ENCODE results near the gene ADIPOR2.

Gene ADIPOR2

GRCh38 chr12:1690578-1691122 is at the start of gene ADIPOR2:
ADIPOR2 (plus strand) TSS chr12:1691070; CDS start chr12:1754344, 63,274 bp downstream.
- peak; percentile 87 to 91 for DNase-seq (ENCODE audit: low read depth in 1 of 2, low spot score in 1 of 2)

DNA sequence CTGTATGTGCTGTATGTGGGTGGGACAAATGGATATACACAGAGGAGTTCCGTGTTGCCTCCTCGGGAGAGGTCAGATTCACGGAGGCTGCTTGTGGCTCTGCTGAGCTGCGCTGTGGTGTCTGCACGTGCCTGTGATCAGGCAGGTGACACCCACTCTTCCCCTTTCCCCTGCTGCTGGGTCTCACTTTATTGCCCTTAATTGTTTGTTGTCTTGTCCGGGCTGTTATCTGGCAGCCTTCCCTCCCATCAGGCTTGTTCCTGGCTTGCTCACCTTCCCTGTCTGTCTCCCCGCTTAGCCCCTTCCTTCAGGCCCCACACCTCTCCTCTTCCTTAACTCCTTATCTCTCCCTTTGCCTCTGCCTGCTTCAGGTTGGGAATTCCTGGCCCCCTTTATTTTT is 48.4 kb upstream of the ADIPOR2 start:
- DNase-seq (ENCODE audit: low read depth in 1 of 2, low spot score in 1 of 2) = no peak

DNA sequence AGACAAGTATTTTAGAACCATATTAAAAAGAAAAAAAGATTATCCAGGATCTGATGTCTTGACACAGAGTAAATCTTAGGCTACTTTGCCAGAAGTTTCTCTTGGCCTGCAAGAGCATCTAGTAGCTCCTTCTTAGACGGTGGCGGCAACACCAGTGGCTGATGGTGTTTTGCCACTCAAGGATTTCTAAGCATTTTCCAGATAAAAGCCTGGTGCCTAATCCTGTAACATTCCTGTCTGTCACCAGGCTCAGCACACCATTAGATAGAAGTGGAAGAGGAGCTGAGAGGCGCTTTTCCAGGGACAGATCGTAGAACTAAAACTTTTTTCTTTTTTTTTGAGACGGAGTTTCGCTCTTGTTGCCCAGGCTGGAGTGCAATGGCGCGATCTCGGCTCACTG is 47.8 kb upstream of the ADIPOR2 start:
- no peak for DNase-seq (ENCODE audit: low read depth in 1 of 2, low spot score in 1 of 2)

- no peak for DNase-seq (ENCODE audit: low read depth in 1 of 2, low spot score in 1 of 2)
These were observed 46.9 kb upstream of the ADIPOR2 start for GRCh38 chr12:1643905-1644533.

GRCh38 chr12:1644534-1645438 is 46.1 kb upstream of the ADIPOR2 start:
- DNase-seq (ENCODE audit: low read depth in 1 of 2, low spot score in 1 of 2) = no peak

- DNase-seq (ENCODE audit: low read depth in 1 of 2, low spot score in 1 of 2) = no peak
These were observed 45.1 kb upstream of the ADIPOR2 start for GRCh38 chr12:1645819-1646218.

DNA sequence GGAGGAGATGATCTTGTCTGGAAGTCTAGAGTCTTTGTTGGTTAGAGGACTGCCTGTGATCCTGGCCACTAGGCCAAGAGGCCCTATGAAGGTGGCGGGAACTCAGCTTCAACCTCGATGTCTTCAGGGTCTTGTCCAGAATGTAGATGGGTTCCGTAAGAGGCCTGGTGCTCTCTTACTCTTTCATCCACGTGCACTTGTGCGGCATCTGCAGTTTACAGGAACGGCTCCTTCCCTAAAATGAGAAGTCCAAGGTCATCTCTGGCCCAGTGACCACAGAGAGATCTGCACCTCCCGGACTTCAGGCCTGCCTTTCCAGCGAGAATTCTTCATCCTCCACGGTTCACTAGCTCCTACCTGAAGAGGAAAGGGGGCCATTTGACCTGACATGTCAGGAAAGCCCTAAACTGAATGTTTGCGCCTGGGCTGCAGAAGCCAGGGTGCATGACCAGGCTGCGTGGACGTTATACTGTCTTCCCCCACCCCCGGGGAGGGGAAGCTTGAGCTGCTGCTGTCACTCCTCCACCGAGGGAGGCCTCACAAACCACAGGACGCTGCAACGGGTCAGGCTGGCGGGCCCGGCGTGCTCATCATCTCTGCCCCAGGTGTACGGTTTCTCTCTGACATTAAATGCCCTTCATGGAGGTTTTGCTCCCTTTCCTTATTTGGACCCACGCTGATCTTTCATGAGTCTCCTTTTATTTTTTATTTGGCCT is 44.1 kb upstream of the ADIPOR2 start:
- DNase-seq (ENCODE audit: low read depth in 1 of 2, low spot score in 1 of 2) = no peak

DNA sequence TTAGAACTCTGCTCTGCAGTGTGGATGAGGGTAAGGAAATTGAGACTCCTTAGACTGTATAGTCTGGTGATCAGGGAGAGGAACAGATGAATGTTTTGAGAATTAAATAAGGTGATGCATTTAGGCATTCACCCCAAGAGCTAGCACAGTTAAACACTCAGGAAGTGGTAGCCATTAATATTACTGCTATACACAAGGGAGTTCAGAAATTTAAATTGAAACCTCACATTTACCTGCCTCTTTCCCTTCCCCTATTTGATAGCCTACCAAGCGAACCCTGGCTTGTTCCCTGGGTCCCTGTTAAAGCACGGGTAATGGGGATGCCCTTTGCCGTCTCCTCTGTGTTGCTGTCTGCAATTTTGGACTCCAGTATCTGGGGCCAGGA is 43.6 kb upstream of the ADIPOR2 start:
- no peak for DNase-seq (ENCODE audit: low read depth in 1 of 2, low spot score in 1 of 2)

GRCh38 chr12:1650260-1650977 is 40.5 kb upstream of the ADIPOR2 start:
- no peak for DNase-seq (ENCODE audit: low read depth in 1 of 2, low spot score in 1 of 2)

- DNase-seq (ENCODE audit: low read depth in 1 of 2, low spot score in 1 of 2) = no peak
These were observed 39.9 kb upstream of the ADIPOR2 start for GRCh38 chr12:1650978-1651361.

GRCh38 chr12:1651946-1652345 is 38.9 kb upstream of the ADIPOR2 start:
- no peak for DNase-seq (ENCODE audit: low read depth in 1 of 2, low spot score in 1 of 2)

GRCh38 chr12:1655225-1655788 is 35.6 kb upstream of the ADIPOR2 start:
- DNase-seq (ENCODE audit: low read depth in 1 of 2, low spot score in 1 of 2) = no peak

GRCh38 chr12:1656902-1657301 is 34.0 kb upstream of the ADIPOR2 start:
- DNase-seq (ENCODE audit: low read depth in 1 of 2, low spot score in 1 of 2) = no peak

GRCh38 chr12:1657688-1658087 is 33.2 kb upstream of the ADIPOR2 start:
- no peak for DNase-seq (ENCODE audit: low read depth in 1 of 2, low spot score in 1 of 2)

GRCh38 chr12:1660304-1661187 is 30.3 kb upstream of the ADIPOR2 start:
- peak; percentile 13 to 36 for DNase-seq (ENCODE audit: low read depth in 1 of 2, low spot score in 1 of 2)

DNA sequence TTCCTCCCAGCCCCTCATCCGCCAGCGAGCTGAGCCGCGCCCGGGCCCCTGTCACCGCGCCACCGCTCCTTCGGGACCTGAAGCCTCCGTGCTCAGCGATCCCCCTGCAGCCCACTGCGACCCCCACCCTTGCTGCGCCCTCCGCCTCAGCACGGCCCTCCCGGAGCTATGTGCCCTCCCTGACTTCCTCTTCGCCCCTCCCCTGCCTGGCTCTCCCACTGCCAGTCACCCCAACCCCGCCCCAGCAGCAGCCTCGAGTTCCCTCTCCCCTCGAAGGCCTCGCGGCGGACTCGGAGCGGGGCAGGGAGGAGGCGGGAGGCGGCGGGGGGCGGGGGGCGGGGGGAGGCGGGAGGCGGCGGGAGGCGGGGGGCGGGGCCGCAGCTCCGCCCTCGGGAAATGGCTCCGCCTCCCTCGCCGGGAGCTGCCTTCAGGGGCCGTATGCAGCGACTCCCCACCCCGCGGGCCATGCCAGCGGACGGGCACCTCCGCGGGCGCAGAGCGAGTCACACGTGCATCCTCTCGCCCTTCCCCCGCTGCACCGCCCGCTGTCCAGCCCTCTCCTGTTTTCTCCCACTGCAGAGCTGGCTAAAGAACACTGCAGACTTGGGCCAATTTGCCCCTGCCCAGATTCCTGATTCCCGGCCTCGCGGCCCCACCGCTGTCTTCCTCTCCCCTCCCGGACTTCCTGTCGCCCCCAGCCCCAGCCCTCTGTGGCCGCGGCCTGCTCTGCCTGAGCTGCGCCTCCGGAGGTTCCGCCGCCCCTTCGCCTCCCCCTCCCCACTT is 29.1 kb upstream of the ADIPOR2 start:
- DNase-seq (ENCODE audit: low read depth in 1 of 2, low spot score in 1 of 2) = peak; percentile 48 to 67

DNA sequence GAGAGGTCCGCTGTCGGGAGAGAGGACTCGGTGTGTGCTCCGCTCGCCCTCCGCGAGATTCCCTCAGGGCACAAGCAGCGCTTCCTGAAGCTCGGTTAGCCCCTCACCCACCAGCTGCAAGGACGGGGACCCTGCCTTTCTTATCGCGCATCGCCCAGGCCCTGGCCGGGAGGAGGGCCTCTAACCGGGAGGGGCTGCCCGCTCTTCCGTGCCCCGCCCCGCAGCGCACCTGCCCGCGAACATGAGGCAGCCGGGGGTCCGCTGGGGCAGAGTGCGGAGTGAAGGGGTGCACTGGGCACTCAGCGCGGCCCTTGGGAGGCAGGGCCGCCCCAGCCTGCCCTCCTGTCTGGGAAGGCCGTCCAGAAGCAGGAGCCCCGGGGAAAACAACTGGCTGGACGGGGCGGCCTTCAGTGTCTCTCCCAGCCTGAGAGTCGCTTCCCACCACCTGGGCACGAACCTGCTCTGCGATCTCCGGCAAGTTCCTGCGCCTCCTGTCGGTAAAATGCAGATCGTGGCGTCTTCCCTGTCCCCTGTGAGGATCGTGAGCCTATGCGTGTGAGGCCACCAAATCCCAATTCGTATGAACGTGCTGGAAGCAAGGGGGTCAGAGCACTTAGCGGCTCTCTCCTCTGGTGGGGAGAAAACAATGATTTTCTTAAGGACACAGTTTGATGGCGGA is 28.0 kb upstream of the ADIPOR2 start:
- peak in 1 of 2 donors; percentile 4 for DNase-seq (ENCODE audit: low read depth in 1 of 2, low spot score in 1 of 2)

DNA sequence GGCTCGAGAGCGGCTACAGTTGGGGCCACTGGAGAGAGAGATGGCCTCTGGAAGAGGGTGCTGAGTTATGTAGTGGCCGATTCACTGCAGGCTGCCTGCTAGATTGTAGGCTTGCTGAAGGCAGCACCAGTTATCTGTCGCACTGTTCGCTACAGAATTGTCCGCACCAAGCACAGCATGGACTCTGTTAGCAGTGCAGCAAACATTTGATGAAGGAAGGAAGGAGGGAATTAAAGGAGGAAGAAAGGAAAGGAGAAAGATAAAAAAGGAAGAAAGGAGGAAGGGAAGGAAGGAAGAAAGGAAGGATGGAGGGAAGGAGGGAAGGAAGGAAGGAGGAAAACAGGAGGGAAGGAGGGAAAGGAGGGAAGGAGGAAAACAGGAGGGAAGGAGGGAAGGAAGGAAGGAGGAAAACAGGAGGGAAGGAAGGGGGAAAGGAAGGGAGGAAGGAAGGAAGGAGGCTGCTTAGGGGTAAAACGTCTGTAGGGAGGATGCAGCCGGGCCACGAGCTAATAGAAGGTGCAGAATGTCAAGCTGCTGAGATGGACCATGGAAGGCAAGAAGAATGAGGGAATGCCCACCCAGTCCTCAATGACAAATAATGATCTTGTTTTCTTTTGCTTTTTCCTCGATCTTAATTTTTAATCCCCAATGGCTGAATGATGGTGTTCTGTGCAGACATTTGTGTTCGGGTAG is 27.3 kb upstream of the ADIPOR2 start:
- no peak for DNase-seq (ENCODE audit: low read depth in 1 of 2, low spot score in 1 of 2)

Data from activated CD4-positive, alpha-beta T cell treated with anti-CD3 and anti-CD28 coated beads, Interleukin-2, amount 50 U/mL, for 24 hours (primary cell).